GM23338 (cell line): ENCODE measurements around the gene SMNDC1.

Experiments
- CREB1 ChIP-seq: fragments of 250-450 bp; sonication (Bioruptor Pico); IDR thresholded peaks from 2 replicates; pipeline ENCODE4 v1.5.0; 2020; ENCODE audit warnings: low read depth, mild to moderate bottlenecking, moderate library complexity
- CTCF ChIP-seq, 2 experiments: fragments of 200-600 bp in 1 of 2; sonication (generic) in 1 of 2; conservative IDR thresholded peaks; 2 replicates each; pipeline versions ENCODE4 v1.5.1 to v1.6.1; 2016 to 2017; ENCODE audit warnings: antibody characterized with exemption in 2 of 2, low read depth in 2 of 2, mild to moderate bottlenecking in 2 of 2, moderate library complexity in 1 of 2
- EZH2 ChIP-seq: fragments of 200-600 bp; sonication (generic); IDR thresholded peaks from one replicate; pipeline ENCODE4 v1.8.0; 2017; ENCODE audit warnings: antibody characterized with exemption, mild to moderate bottlenecking, low read depth; ENCODE audit not compliant: unreplicated experiment
- EZH2phosphoT487 ChIP-seq: fragments of 200-600 bp; sonication (generic); IDR thresholded peaks from one replicate; pipeline ENCODE4 v1.8.1; 2018; ENCODE audit warnings: antibody characterized with exemption; ENCODE audit not compliant: unreplicated experiment
- JUNB ChIP-seq: IDR thresholded peaks from one replicate; pipeline ENCODE4 v1.6.1; 2016; ENCODE audit warnings: antibody characterized with exemption; ENCODE audit not compliant: unreplicated experiment
- NANOG ChIP-seq: IDR thresholded peaks from 2 replicates; pipeline ENCODE4 v1.6.1; 2016; ENCODE audit warnings: antibody characterized with exemption, borderline replicate concordance
- POLR2AphosphoS5 ChIP-seq: IDR thresholded peaks from 2 replicates; pipeline ENCODE4 v1.6.1; 2016; ENCODE audit warnings: antibody characterized with exemption, low read depth
- REST ChIP-seq: IDR thresholded peaks from one replicate; pipeline ENCODE4 v1.6.1; 2018; ENCODE audit warnings: antibody characterized with exemption; ENCODE audit not compliant: unreplicated experiment
- STAT1 ChIP-seq: IDR thresholded peaks from one replicate; pipeline ENCODE4 v1.6.1; 2016; ENCODE audit warnings: antibody characterized with exemption; ENCODE audit not compliant: unreplicated experiment
- ZNF114 ChIP-seq: fragments of 250-450 bp; sonication (Bioruptor Pico); IDR thresholded peaks from 2 replicates; pipeline ENCODE4 v1.5.0; 2020; ENCODE audit warnings: mild to moderate bottlenecking, moderate library complexity
- TF ChIP-seq, protein P1 (sequence below): fragments of 250-450 bp; sonication (Bioruptor Pico); IDR thresholded peaks from 2 replicates; pipeline ENCODE4 v1.5.0; 2020; ENCODE audit warnings: mild to moderate bottlenecking, moderate library complexity
- TF ChIP-seq, protein P2 (sequence below): IDR thresholded peaks from 2 replicates; pipeline ENCODE4 v1.6.1; 2016; ENCODE audit warnings: antibody characterized with exemption

DNA sequence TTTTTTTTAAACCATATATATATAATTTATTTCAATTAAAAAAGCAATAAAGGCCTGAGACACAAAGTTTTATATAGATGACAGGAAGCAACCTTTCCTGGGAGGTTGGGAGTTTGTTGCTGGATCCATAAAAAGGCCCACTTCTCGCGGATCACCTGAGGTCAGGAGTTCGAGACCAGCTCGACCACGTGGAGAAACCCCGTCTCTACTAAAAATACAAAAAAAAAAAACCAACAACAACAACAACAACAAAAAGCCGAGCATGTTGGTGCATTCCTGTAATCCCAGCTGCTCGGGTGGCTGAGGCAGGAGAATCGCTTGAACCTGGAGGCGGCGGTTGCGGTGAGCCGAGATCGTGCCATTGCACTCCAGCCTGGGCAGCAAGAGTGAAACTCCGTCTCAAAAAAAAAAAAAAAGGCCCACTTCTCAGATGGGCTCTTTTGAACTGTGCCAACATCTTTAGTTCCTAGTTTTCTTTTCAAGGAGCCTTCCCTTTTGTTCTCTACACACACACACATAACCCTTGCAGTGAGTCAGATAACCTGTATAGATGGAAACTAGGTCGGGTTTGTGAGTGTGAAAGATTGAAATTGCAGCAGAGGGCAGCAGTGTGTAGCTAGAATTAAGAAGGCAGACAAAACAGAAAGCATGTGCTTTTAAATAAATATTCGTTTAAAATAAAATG lies 1.2 kb upstream of the SMNDC1 start:
- TF ChIP-seq EZH2 = no peak
- TF ChIP-seq POLR2AphosphoS5 = no peak
- no peak for TF ChIP-seq REST
- TF ChIP-seq CTCF (conservative IDR thresholded peaks at IDR 0.05; ENCODE audit: low read depth in 2 of 2) = peak; percentile 80 to 85
- no peak for TF ChIP-seq EZH2phosphoT487
- TF ChIP-seq, protein P1, sequence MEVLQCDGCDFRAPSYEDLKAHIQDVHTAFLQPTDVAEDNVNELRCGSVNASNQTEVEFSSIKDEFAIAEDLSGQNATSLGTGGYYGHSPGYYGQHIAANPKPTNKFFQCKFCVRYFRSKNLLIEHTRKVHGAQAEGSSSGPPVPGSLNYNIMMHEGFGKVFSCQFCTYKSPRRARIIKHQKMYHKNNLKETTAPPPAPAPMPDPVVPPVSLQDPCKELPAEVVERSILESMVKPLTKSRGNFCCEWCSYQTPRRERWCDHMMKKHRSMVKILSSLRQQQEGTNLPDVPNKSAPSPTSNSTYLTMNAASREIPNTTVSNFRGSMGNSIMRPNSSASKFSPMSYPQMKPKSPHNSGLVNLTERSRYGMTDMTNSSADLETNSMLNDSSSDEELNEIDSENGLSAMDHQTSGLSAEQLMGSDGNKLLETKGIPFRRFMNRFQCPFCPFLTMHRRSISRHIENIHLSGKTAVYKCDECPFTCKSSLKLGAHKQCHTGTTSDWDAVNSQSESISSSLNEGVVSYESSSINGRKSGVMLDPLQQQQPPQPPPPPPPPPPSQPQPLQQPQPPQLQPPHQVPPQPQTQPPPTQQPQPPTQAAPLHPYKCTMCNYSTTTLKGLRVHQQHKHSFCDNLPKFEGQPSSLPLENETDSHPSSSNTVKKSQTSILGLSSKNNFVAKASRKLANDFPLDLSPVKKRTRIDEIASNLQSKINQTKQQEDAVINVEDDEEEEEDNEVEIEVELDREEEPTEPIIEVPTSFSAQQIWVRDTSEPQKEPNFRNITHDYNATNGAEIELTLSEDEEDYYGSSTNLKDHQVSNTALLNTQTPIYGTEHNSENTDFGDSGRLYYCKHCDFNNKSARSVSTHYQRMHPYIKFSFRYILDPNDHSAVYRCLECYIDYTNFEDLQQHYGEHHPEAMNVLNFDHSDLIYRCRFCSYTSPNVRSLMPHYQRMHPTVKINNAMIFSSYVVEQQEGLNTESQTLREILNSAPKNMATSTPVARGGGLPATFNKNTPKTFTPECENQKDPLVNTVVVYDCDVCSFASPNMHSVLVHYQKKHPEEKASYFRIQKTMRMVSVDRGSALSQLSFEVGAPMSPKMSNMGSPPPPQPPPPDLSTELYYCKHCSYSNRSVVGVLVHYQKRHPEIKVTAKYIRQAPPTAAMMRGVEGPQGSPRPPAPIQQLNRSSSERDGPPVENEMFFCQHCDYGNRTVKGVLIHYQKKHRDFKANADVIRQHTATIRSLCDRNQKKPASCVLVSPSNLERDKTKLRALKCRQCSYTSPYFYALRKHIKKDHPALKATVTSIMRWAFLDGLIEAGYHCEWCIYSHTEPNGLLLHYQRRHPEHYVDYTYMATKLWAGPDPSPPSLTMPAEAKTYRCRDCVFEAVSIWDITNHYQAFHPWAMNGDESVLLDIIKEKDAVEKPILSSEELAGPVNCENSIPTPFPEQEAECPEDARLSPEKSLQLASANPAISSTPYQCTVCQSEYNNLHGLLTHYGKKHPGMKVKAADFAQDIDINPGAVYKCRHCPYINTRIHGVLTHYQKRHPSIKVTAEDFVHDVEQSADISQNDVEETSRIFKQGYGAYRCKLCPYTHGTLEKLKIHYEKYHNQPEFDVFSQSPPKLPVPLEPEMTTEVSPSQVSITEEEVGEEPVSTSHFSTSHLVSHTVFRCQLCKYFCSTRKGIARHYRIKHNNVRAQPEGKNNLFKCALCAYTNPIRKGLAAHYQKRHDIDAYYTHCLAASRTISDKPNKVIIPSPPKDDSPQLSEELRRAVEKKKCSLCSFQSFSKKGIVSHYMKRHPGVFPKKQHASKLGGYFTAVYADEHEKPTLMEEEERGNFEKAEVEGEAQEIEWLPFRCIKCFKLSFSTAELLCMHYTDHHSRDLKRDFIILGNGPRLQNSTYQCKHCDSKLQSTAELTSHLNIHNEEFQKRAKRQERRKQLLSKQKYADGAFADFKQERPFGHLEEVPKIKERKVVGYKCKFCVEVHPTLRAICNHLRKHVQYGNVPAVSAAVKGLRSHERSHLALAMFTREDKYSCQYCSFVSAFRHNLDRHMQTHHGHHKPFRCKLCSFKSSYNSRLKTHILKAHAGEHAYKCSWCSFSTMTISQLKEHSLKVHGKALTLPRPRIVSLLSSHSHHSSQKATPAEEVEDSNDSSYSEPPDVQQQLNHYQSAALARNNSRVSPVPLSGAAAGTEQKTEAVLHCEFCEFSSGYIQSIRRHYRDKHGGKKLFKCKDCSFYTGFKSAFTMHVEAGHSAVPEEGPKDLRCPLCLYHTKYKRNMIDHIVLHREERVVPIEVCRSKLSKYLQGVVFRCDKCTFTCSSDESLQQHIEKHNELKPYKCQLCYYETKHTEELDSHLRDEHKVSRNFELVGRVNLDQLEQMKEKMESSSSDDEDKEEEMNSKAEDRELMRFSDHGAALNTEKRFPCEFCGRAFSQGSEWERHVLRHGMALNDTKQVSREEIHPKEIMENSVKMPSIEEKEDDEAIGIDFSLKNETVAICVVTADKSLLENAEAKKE (CRISPR knock-in tag) = no peak
- no peak for TF ChIP-seq ZNF114 (CRISPR knock-in tag)
- no peak for TF ChIP-seq CREB1 (CRISPR knock-in tag)
- no peak for TF ChIP-seq STAT1
- TF ChIP-seq, protein P2, sequence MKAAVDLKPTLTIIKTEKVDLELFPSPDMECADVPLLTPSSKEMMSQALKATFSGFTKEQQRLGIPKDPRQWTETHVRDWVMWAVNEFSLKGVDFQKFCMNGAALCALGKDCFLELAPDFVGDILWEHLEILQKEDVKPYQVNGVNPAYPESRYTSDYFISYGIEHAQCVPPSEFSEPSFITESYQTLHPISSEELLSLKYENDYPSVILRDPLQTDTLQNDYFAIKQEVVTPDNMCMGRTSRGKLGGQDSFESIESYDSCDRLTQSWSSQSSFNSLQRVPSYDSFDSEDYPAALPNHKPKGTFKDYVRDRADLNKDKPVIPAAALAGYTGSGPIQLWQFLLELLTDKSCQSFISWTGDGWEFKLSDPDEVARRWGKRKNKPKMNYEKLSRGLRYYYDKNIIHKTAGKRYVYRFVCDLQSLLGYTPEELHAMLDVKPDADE = no peak
- no peak for TF ChIP-seq JUNB
- no peak for TF ChIP-seq NANOG
